Measurements from ENCODE around the gene CAMK1D. TPM values are rescaled to one million over a fixed set of nuclear protein-coding genes. Genes with fewer than 3 reads are reported as not detected.

Gene CAMK1D
- polyA plus RNA-seq, 2 of the 4 experiments (the other 2 are of a cell fraction): 6.6 to 12.5 TPM

- FAIRE-seq (no peak), ATAC-seq (no peak), DNase-seq (ENCODE audit: low read depth in 1 of 2, low spot score in 1 of 2) (no peak)
- Histone ChIP-seq H3K27ac (no peak overlapping the region), H3K4me1 (peaks cover 29% of the 10 kb centered on the region), H3K9me3 (no peaks in the 10 kb centered on the region), H3K4me3 (no peak overlapping the region), H3K4me2 (no peak overlapping the region)
- ChIA-PET CTCF (interaction anchor here (0.6 to 1.7 kb wide), 5 partner anchors 11 to 277 kb away, joined by 3 to 5 read pairs (median 4); no protein-coding TSS in a partner anchor), POLR2A (no interaction called here)
- WGBS (ENCODE audit: missing lambda C conversion rate): 83% methylated on average over 12 of the region's 12 CpGs
- TF ChIP-seq NR3C1 (IDR thresholded peaks at IDR 0.05) (no peak), HDAC2 (IDR thresholded peaks at IDR 0.05) (no peak), HOXB13 (CRISPR knock-in tag; IDR thresholded peaks at IDR 0.05; ENCODE audit: low read depth) (no peak), BHLHE40 (IDR thresholded peaks at IDR 0.05; ENCODE audit: low read depth, low read length) (no peak), RAD21 (conservative IDR thresholded peaks at IDR 0.05 in 1 of 2, IDR thresholded peaks at IDR 0.05 in 1 of 2) (no peak), CEBPB (IDR thresholded peaks at IDR 0.05) (no peak), MAZ (IDR thresholded peaks at IDR 0.05; ENCODE audit: borderline replicate concordance, low read depth, low read length) (no peak), NFE2L2 (conservative IDR thresholded peaks at IDR 0.05; ENCODE audit: low read length) (no peak)
Observed at GRCh38 chr10:12639996-12640944, 290.9 kb downstream of the CAMK1D start.

- Histone ChIP-seq H3K27ac (no peak overlapping the region), H3K4me2 (no peak overlapping the region), H3K9me3 (no peaks in the 10 kb centered on the region), H3K4me1 (peaks cover 16% of the 10 kb centered on the region), H3K4me3 (no peak overlapping the region)
- ChIA-PET CTCF (interaction anchor here (1.9 kb wide), 1 partner anchor 14 kb away, joined by 5 read pairs; no protein-coding TSS in a partner anchor), POLR2A (no interaction called here)
- no peak for DNase-seq (ENCODE audit: low read depth in 1 of 2, low spot score in 1 of 2)
- 88% methylated on average over 7 of the region's 7 CpGs for WGBS (ENCODE audit: missing lambda C conversion rate)
- TF ChIP-seq CHD4 (IDR thresholded peaks at IDR 0.05; ENCODE audit: borderline replicate concordance) (no peak), ESRRA (IDR thresholded peaks at IDR 0.05; ENCODE audit: borderline replicate concordance, low read length) (no peak), ZSCAN20 (CRISPR knock-in tag; IDR thresholded peaks at IDR 0.05) (no peak), HDAC2 (IDR thresholded peaks at IDR 0.05) (no peak), RARB (CRISPR knock-in tag; IDR thresholded peaks at IDR 0.05) (no peak), HOXB13 (CRISPR knock-in tag; IDR thresholded peaks at IDR 0.05; ENCODE audit: low read depth) (no peak), ZC3H11A (IDR thresholded peaks at IDR 0.05) (no peak), POLR2AphosphoS2 (conservative IDR thresholded peaks at IDR 0.05; ENCODE audit: low read length) (no peak), SREBF2 (IDR thresholded peaks at IDR 0.05) (no peak), RAD21 (conservative IDR thresholded peaks at IDR 0.05 in 1 of 2, IDR thresholded peaks at IDR 0.05 in 1 of 2) (no peak), REST (IDR thresholded peaks at IDR 0.05) (no peak)
- TF ChIP-seq, protein P1, sequence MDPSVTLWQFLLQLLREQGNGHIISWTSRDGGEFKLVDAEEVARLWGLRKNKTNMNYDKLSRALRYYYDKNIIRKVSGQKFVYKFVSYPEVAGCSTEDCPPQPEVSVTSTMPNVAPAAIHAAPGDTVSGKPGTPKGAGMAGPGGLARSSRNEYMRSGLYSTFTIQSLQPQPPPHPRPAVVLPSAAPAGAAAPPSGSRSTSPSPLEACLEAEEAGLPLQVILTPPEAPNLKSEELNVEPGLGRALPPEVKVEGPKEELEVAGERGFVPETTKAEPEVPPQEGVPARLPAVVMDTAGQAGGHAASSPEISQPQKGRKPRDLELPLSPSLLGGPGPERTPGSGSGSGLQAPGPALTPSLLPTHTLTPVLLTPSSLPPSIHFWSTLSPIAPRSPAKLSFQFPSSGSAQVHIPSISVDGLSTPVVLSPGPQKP (IDR thresholded peaks at IDR 0.05; ENCODE audit: low read depth, low read length): no peak
- FAIRE-seq: no peak
- ATAC-seq: no peak
Observed at GRCh38 chr10:12642036-12642435, 292.7 kb downstream of the CAMK1D start.

DNA sequence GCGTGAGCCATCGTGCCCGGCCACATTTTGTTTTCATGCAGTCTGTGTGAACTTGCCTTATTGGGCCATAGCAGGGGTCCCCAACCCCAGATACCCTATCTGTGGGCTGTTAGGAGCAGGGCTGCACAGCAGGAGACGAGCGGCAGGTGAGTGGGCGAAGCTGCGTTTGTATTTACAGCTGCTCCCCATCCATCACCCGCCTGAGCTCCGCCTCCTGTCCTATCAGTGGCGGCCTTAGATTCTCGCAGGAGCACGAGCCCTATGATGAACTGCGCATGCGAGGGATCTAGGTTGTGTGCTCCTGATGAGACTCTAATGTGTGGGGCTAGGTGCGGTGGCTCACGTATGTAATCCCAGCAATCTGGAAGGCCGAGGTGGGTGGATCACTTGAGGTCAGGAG lies 293.9 kb downstream of the CAMK1D start:
- no peak for TF ChIP-seq HMGXB4 (CRISPR knock-in tag; IDR thresholded peaks at IDR 0.05; ENCODE audit: borderline replicate concordance)
- TF ChIP-seq CBX2 (IDR thresholded peaks at IDR 0.05; ENCODE audit: borderline replicate concordance, low read depth): no peak
- no peak for TF ChIP-seq KDM1A (IDR thresholded peaks at IDR 0.05; ENCODE audit: low read depth)
- TF ChIP-seq EP300 (IDR thresholded peaks at IDR 0.05): no peak
- TF ChIP-seq CTCF (IDR thresholded peaks at IDR 0.05): no peak
- FAIRE-seq (no peak), DNase-seq (ENCODE audit: low read depth in 1 of 2, low spot score in 1 of 2) (no peak), ATAC-seq (no peak)
- Histone ChIP-seq H3K4me2 (no peak overlapping the region), H3K4me1 (peaks cover 5% of the 10 kb centered on the region), H3K4me3 (no peak overlapping the region), H3K9me3 (no peaks in the 10 kb centered on the region), H3K27ac (no peak overlapping the region)
- POLR2A ChIA-PET: no interaction called here
- WGBS (ENCODE audit: missing lambda C conversion rate): 96% methylated on average over 15 of the region's 17 CpGs
- CTCF ChIA-PET: interaction anchor here (0.7 to 1.9 kb wide), 5 partner anchors 11 to 322 kb away, joined by 3 to 5 read pairs (median 4); no protein-coding TSS in a partner anchor
